Astrocyte of the spinal cord (primary cell): ENCODE data around the gene VAMP3.

Experiments used
- DNase-seq: peaks from one replicate; pipeline ENCODE4 v3.0.0; 2011; ENCODE audit warnings: low read depth, low spot score
- H3K4me3 ChIP-seq: 2 replicates; pipeline ENCODE4 v1.5.1; 2011; ENCODE audit warnings: low read depth, mild to moderate bottlenecking, low read length, moderate library complexity
- CTCF ChIP-seq: IDR thresholded peaks from 2 replicates; pipeline ENCODE4 v1.5.1; 2012; ENCODE audit warnings: low read depth, mild to moderate bottlenecking, low read length, inconsistent platforms
- in situ Hi-C: cut with HindIII; loops from 2 replicates; pipeline ENCODE4 v1.10.0; 2017; ENCODE audit warnings: low sequenced_read_pairs

The VAMP3 gene

GRCh38 chr1:7732331-7732730 is 38.8 kb upstream of the VAMP3 start:
- DNase-seq, result no peak
- in situ Hi-C loops, result no loop called here
- H3K4me3 ChIP-seq, result no peak overlapping the region
- no peak for TF ChIP-seq CTCF

DNA sequence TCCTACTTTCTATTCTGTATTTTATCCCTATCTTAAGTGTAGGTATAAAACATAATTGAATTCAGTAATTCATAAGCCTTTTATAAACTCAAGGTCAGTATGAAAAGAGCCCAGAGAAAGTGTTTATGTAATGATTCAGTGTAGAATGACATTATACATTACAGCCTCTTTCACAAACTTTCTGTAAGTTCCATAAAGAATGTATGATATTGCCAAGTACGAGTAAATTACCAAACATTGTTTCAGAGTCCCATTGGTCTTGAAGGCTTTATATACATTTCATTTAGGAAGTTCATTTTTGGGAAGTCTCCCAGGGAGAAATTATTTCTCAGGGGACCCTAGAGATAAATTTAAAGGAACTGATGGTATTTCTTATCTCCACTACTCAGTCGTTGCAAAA is 37.8 kb upstream of the VAMP3 start:
- no peak for DNase-seq
- in situ Hi-C loops, result no loop called here
- H3K4me3 ChIP-seq, result no peak overlapping the region
- no peak for TF ChIP-seq CTCF

DNA sequence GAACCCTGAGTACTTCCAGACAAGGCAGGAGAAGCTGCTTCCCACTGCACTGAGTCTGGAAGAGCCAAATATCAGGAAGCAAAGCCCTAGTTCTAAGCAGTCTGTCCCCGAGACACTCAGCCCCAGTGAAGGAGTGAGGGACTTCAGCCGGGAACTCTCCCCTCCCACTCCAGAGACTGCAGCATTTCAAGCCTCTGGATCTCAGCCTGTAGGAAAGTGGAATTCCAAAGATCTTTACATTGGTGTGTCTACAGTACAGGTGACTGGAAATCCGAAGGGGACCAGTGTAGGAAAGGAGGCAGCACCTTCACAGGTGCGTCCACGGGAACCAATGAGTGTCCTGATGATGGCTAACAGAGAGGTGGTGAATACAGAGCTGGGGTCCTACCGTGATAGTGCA is 33.1 kb upstream of the VAMP3 start:
- no peak for DNase-seq
- TF ChIP-seq CTCF, result no peak
- no peak overlapping the region for H3K4me3 ChIP-seq
- in situ Hi-C loops, result no loop called here

DNA sequence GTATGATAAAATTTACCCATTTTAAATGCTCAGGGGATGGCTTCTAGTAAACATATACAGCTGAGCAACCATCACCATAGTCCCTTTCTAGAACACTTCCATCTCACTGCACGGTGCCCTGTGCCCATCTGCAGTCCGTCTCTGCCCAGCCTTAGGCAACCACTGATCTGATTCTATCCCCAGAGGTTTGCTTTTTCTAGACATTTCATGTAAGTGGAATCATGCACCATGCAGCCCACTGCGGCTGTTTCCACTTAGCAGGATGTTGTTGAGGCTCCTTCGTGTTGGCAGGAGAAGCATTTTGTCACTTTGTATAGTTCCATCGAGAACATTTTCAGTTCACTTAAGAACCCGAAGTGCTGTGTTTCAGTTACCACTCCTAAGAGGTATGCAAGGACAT is 27.8 kb upstream of the VAMP3 start:
- no peak for DNase-seq
- TF ChIP-seq CTCF, result no peak
- H3K4me3 ChIP-seq, result no peak overlapping the region
- in situ Hi-C loops, result no loop called here

DNA sequence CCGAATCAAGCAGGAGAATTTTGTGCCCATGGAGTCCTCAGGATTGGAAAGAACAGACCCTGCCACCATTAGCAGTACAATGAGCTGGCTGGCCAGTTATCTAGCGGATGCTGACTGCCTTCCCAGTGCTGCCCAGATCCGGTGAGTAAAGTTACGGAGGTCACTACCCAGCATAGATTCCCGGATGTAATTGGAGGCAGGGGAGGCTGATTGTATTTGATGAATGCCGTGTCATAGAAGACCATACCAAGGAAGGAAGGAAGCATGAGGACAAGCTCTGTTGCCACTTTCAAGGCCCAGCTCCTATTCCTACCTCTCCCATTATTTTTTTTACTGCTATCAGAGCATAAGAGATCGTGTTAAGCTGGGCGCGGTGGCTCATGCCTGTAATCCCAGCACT is 26.2 kb upstream of the VAMP3 start:
- no peak for TF ChIP-seq CTCF
- H3K4me3 ChIP-seq, result no peak overlapping the region
- no peak for DNase-seq
- in situ Hi-C loops, result no loop called here

DNA sequence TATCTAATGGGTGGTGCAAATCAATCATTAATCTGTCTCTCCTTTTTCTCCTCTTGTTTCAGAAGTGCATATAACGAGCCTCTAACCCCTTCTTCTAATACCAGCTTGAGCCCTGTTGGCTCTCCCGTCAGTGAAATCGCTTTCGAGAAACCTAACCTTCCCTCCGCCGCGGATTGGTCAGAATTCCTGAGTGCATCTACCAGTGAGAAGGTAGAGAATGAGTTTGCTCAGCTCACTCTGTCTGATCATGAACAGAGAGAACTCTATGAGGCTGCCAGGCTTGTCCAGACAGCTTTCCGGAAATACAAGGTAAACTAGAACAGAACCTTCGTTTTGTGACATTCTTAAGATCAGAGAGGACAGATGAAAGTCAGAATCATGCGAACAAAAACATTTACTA is 25.3 kb upstream of the VAMP3 start:
- no peak overlapping the region for H3K4me3 ChIP-seq
- in situ Hi-C loops, result no loop called here
- no peak for DNase-seq
- TF ChIP-seq CTCF, result no peak

DNA sequence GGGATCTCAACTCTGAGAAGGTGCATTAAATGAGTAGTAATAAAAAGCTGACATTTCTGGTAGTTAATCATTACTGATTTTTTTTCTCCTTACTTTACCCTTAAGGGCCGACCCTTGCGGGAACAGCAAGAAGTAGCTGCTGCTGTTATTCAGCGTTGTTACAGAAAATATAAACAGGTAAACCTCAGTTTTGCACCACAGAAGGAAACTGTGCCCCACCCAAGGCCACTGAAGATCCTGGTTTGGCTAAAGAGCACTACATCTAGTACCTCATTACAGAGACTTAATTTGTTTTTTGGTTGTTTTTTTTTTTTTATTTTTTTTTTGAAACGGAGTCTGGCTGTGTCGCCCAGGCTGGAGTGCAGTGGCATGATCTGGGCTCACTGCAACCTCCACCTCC is 23.5 kb upstream of the VAMP3 start:
- in situ Hi-C loops, result no loop called here
- H3K4me3 ChIP-seq, result no peak overlapping the region
- no peak for TF ChIP-seq CTCF
- DNase-seq, result no peak
